GM18868 (cell line): ENCODE results near the gene RRBP1.

Experiments
- ATAC-seq: cut with Tn5 transposase; IDR thresholded peaks from one replicate; pipeline ENCODE4 v1.9.1; 2021; ENCODE audit warnings: mild to moderate bottlenecking, moderate library complexity; ENCODE audit not compliant: unreplicated experiment

RRBP1 gene

GRCh38 chr20:17576215-17576614, 105.8 kb downstream of the RRBP1 start:
- ATAC-seq: no peak

DNA sequence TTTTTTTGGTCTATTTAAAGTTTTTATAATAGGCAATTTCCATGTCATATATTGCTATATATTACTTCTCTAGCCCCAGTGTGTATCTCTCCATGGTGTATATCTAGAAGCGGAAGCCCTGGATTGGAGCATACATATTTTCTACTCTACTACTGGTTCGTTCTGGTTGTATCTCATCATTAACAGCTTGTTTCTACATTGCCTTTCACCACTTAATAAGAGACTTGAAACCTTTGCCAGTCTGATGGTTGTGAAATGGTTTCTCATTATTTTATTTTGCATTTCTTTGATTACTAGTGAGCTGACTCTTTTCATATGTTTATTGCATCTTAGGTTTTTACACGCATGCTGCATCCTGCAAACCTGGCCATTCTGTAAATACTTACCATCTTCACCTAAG, 108.6 kb downstream of the RRBP1 start:
- no peak for ATAC-seq

DNA sequence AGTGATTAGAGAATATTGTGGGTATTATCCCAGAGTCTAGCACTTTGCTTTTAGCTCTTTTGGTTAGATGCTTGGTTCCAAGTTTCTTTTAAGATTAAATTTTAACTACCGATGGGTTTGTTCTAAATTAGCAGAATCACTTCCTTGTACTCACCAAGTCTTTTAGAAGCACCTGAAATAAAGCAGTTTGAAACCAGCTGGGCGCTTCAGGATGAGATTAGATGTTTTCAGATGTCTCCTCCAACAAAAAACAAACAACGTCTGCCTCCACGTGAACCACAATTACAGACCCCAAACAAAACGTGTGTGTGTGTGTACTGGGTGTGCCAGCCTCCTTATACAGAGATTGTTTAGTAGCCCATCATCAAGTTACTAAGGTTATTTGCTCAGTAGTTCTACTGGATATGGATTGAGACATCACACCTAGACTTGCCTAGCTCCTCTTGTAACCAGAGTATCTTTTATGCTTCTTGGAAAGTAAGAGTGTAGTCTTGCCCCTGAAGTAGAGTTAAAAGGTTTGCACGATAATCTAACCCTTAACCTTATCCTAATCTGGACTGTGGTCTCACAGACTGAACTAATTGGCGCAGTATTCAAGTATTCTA, 109.9 kb downstream of the RRBP1 start:
- ATAC-seq: no peak

GRCh38 chr20:17571153-17571527, 110.9 kb downstream of the RRBP1 start:
- ATAC-seq: peak; percentile 38

- ATAC-seq: peak; percentile 29
Measured at GRCh38 chr20:17570347-17571152, 111.5 kb downstream of the RRBP1 start.

- peak; percentile 92 for ATAC-seq
Measured at GRCh38 chr20:17569616-17570346, 112.3 kb downstream of the RRBP1 start, which contains the start of gene DSTN. DSTN (plus strand) TSS chr20:17570075; CDS start chr20:17570209, 134 bp downstream.

- ATAC-seq: no peak
Measured at GRCh38 chr20:17568972-17569521, 113.0 kb downstream of the RRBP1 start.

- ATAC-seq: no peak
Measured at GRCh38 chr20:17568045-17568788, 113.8 kb downstream of the RRBP1 start.

DNA sequence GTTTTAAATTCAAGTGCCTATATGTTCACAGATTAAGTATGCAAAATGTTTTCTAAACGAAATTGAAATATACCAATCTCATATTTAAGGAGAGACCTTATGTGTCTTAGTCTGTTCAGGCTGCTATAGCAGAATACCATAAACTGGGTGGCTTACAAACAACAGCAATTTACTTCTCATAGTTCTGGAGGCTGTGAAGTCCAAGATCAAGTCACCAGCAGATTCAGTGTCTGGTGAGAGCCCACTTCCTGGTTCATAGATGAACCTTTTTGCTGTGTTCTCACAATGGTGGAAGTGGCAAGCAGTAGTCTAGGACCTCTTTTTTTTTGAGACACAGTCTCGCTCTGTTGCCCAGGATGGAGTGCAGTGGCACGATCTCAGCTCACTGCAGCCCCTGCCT, 115.7 kb downstream of the RRBP1 start:
- ATAC-seq: no peak

- no peak for ATAC-seq
Measured at GRCh38 chr20:17565169-17565845, 116.7 kb downstream of the RRBP1 start.
